RWPE2 (cell line): ENCODE measurements around the gene TEF.

Experiments
- ATAC-seq: fragments of 200-7000 bp; cut with Tn5 transposase; 3 replicates; pipeline ENCODE4 v1.9.1; 2021; ENCODE audit warnings: low read depth
- DNase-seq: peaks from one replicate; pipeline ENCODE4 v3.0.0-alpha.2; 2020; ENCODE audit warnings: low spot score
- H3K27ac ChIP-seq: fragments of 450-650 bp; 2 replicates; pipeline ENCODE4 v1.5.1; 2017; ENCODE audit warnings: mild to moderate bottlenecking; ENCODE audit not compliant: poor library complexity, severe bottlenecking
- H3K27me3 ChIP-seq: fragments of 250-450 bp; sonication (Bioruptor Pico); 2 replicates; pipeline ENCODE4 v1.5.1; 2021; ENCODE audit warnings: mild to moderate bottlenecking, moderate library complexity; ENCODE audit not compliant: insufficient read depth, poor library complexity, severe bottlenecking
- H3K36me3 ChIP-seq: fragments of 250-450 bp; sonication (Bioruptor Pico); 2 replicates; pipeline ENCODE4 v1.5.1; 2020; ENCODE audit warnings: low read depth, mild to moderate bottlenecking, moderate library complexity
- H3K4me1 ChIP-seq: fragments of 250-450 bp; sonication (Bioruptor Pico); 2 replicates; pipeline ENCODE4 v1.5.1; 2021; ENCODE audit warnings: mild to moderate bottlenecking, moderate library complexity; ENCODE audit not compliant: insufficient read depth, poor library complexity, severe bottlenecking
- H3K4me3 ChIP-seq: fragments of 250-450 bp; sonication (Bioruptor Pico); 2 replicates; pipeline ENCODE4 v1.5.1; 2021; ENCODE audit warnings: mild to moderate bottlenecking, moderate library complexity; ENCODE audit not compliant: severe bottlenecking
- H3K9me3 ChIP-seq: fragments of 250-450 bp; sonication (Bioruptor Pico); 2 replicates; pipeline ENCODE4 v1.5.1; 2021; ENCODE audit warnings: mild to moderate bottlenecking, moderate library complexity; ENCODE audit not compliant: severe bottlenecking
- CTCF ChIP-seq: fragments of 450-650 bp; IDR thresholded peaks from one replicate; pipeline ENCODE4 v1.5.1; 2017; ENCODE audit warnings: mild to moderate bottlenecking, moderate library complexity; ENCODE audit not compliant: poor library complexity, severe bottlenecking

TEF gene

GRCh38 chr22:41381329-41382097, at the start of gene TEF:
TEF (plus strand) TSS chr22:41381942; CDS start chr22:41382045, 103 bp downstream.
- peaks cover 7% of the 10 kb centered on the region for H3K4me1 ChIP-seq
- peak; percentile 98 for DNase-seq
- peak; percentile 92 for ATAC-seq
- H3K36me3 ChIP-seq = no peaks in the 10 kb centered on the region
- TF ChIP-seq CTCF = no peak
- no peaks in the 10 kb centered on the region for H3K9me3 ChIP-seq
- peak within 1 kb of the TSS; percentile 75 for H3K27ac ChIP-seq
- H3K27me3 ChIP-seq = no peaks in the 10 kb centered on the region
- peak within 1 kb of the TSS; percentile 52 for H3K4me3 ChIP-seq

- Histone ChIP-seq H3K27me3 (no peaks in the 10 kb centered on the region), H3K9me3 (no peaks in the 10 kb centered on the region), H3K4me1 (no peaks in the 10 kb centered on the region), H3K36me3 (peaks cover 56% of the 10 kb centered on the region), H3K27ac (no peak overlapping the region), H3K4me3 (no peak overlapping the region)
- ATAC-seq (no peak), DNase-seq (no peak)
- no peak for TF ChIP-seq CTCF
Measured at GRCh38 chr22:41332217-41332939, 49.4 kb upstream of the TEF start.

- H3K27ac ChIP-seq = no peak overlapping the region
- H3K36me3 ChIP-seq = peaks cover 46% of the 10 kb centered on the region
- DNase-seq (no peak), ATAC-seq (no peak)
- no peaks in the 10 kb centered on the region for H3K27me3 ChIP-seq
- H3K4me3 ChIP-seq = no peak overlapping the region
- H3K9me3 ChIP-seq = no peaks in the 10 kb centered on the region
- no peak for TF ChIP-seq CTCF
- no peaks in the 10 kb centered on the region for H3K4me1 ChIP-seq
Measured at GRCh38 chr22:41333806-41334205, 47.9 kb upstream of the TEF start.

GRCh38 chr22:41334215-41334614, 47.5 kb upstream of the TEF start:
- DNase-seq (no peak), ATAC-seq (no peak)
- Histone ChIP-seq H3K27ac (no peak overlapping the region), H3K36me3 (peaks cover 48% of the 10 kb centered on the region), H3K27me3 (no peaks in the 10 kb centered on the region), H3K4me3 (no peak overlapping the region), H3K9me3 (no peaks in the 10 kb centered on the region), H3K4me1 (no peaks in the 10 kb centered on the region)
- TF ChIP-seq CTCF = no peak
